Endodermal cell (in vitro differentiated cells): ENCODE data around the gene OAS2. TPM values are rescaled to one million over a fixed set of nuclear protein-coding genes. Genes with fewer than 3 reads are reported as not detected.

Source experiments
- DNase-seq: peaks from one replicate; pipeline ENCODE4 v3.0.0-alpha.2; 2017
- H3K27ac ChIP-seq: 2 replicates; pipeline ENCODE4 v1.5.1; 2013; ENCODE audit warnings: mild to moderate bottlenecking, low read depth, low read length, moderate library complexity
- H3K27me3 ChIP-seq: 2 replicates; pipeline ENCODE4 v1.6.1; 2013; ENCODE audit warnings: mild to moderate bottlenecking, low read length, moderate library complexity; ENCODE audit not compliant: insufficient read depth, control insufficient read depth, poor library complexity, severe bottlenecking
- H3K36me3 ChIP-seq: 2 replicates; pipeline ENCODE4 v1.7.0; 2013; ENCODE audit warnings: mild to moderate bottlenecking, low read length, moderate library complexity; ENCODE audit not compliant: control insufficient read depth, insufficient read depth
- H3K4me1 ChIP-seq: one replicate; pipeline ENCODE4 v1.7.0; 2013; ENCODE audit warnings: low read length; ENCODE audit not compliant: control insufficient read depth, insufficient read depth
- H3K4me3 ChIP-seq: 2 replicates; pipeline ENCODE4 v1.5.1; 2013; ENCODE audit warnings: mild to moderate bottlenecking, low read length, moderate library complexity
- H3K9ac ChIP-seq: 2 replicates; pipeline ENCODE4 v1.6.1; 2013; ENCODE audit warnings: mild to moderate bottlenecking, low read length, moderate library complexity; ENCODE audit not compliant: poor library complexity, severe bottlenecking; ENCODE audit errors: extremely low read depth
- H3K9me3 ChIP-seq: 2 replicates; pipeline ENCODE4 v1.6.1; 2013; ENCODE audit warnings: mild to moderate bottlenecking, low read length, moderate library complexity; ENCODE audit not compliant: control insufficient read depth
- H3K27ac Mint-ChIP-seq: 2 replicates; pipeline ENCODE4 v1.8.0; 2020; ENCODE audit warnings: mixed read lengths
- H3K27me3 Mint-ChIP-seq: 2 replicates; pipeline ENCODE4 v1.8.0; 2021; ENCODE audit warnings: mild to moderate bottlenecking, mixed read lengths; ENCODE audit not compliant: insufficient read depth
- H3K36me3 Mint-ChIP-seq: 2 replicates; pipeline ENCODE4 v1.8.0; 2020; ENCODE audit warnings: low read depth, mixed read lengths
- H3K4me1 Mint-ChIP-seq: 2 replicates; pipeline ENCODE4 v1.8.0; 2020; ENCODE audit warnings: mixed read lengths
- H3K4me3 Mint-ChIP-seq: 2 replicates; pipeline ENCODE4 v1.8.0; 2020; ENCODE audit warnings: mild to moderate bottlenecking, moderate library complexity, mixed read lengths
- H3K9me3 Mint-ChIP-seq: 2 replicates; pipeline ENCODE4 v1.8.0; 2020; ENCODE audit warnings: mild to moderate bottlenecking, mixed read lengths
- CTCF ChIP-seq: fragments of 200-600 bp; sonication (generic); conservative IDR thresholded peaks from 2 replicates; pipeline ENCODE4 v1.5.0; 2021; ENCODE audit warnings: antibody characterized with exemption, mild to moderate bottlenecking
- WGBS, 2 experiments: methylation state at CpG; one replicate each; pipeline versions ENCODE4 v1.1.5 to v1.1.7; 2013; ENCODE audit warnings: missing lambda C conversion rate in 2 of 2, mixed read lengths in 1 of 2; ENCODE audit not compliant: insufficient coverage in 1 of 2, insufficient read length in 1 of 2; 5-methylcytosine and 5-hydroxymethylcytosine counted together
- total RNA-seq, 2 donors: library from RNA; stranded (reverse); fragmentation: NEBNext Ultra II Directional in 1 of 2; extraction: Animal tissue kit (Norgen Biotek cat#: 25700) in 1 of 2; gene quantifications; 2 replicates in 1 of 2; 3 replicates in 1 of 2; pipeline ENCODE4 v1.2.1, GENCODE V29; 2021

Gene OAS2
- total RNA-seq, 2 donors from 2014 or later = not detected

GRCh38 chr12:113002155-113002554 is 23.8 kb downstream of the OAS2 start:
- Mint-ChIP-seq H3K27me3 (peaks cover 30% of the 10 kb centered on the region), H3K27ac (no peak overlapping the region), H3K9me3 (peaks cover 3% of the 10 kb centered on the region), H3K4me1 (no peaks in the 10 kb centered on the region), H3K4me3 (no peak overlapping the region), H3K36me3 (no peaks in the 10 kb centered on the region)
- 89 to 93% methylated on average over 4 of the region's 4 CpGs for WGBS, 2 experiments
- H3K27me3 ChIP-seq = peaks cover 12% of the 10 kb centered on the region
- H3K9ac ChIP-seq = no peak overlapping the region
- no peaks in the 10 kb centered on the region for H3K9me3 ChIP-seq
- no peak for DNase-seq
- H3K4me1 ChIP-seq = no peaks in the 10 kb centered on the region
- H3K4me3 ChIP-seq = no peak overlapping the region
- H3K27ac ChIP-seq = no peak overlapping the region
- peak; percentile 33 for TF ChIP-seq CTCF
- H3K36me3 ChIP-seq = no peaks in the 10 kb centered on the region

- Mint-ChIP-seq H3K27ac (no peak overlapping the region), H3K27me3 (peaks cover 25% of the 10 kb centered on the region)
- 87 to 91% methylated on average over 4 to 5 of the region's 5 CpGs for WGBS, 2 experiments
These were observed 24.4 kb downstream of the OAS2 start for GRCh38 chr12:113002676-113003075.

GRCh38 chr12:113003636-113004035 is 25.3 kb downstream of the OAS2 start:
- no peak overlapping the region for H3K27ac ChIP-seq
- no peaks in the 10 kb centered on the region for H3K36me3 Mint-ChIP-seq
- WGBS, 2 experiments = 89 to 94% methylated on average over 9 of the region's 9 CpGs

More at GRCh38 chr12:113002676-113003075, 24.4 kb downstream of the OAS2 start:
- H3K4me1 ChIP-seq = no peaks in the 10 kb centered on the region
- no peaks in the 10 kb centered on the region for H3K9me3 ChIP-seq
- no peak overlapping the region for H3K4me3 ChIP-seq
- no peak for TF ChIP-seq CTCF
- no peaks in the 10 kb centered on the region for H3K36me3 ChIP-seq
- H3K4me3 Mint-ChIP-seq = no peak overlapping the region
- DNase-seq = no peak
- H3K9ac ChIP-seq = no peak overlapping the region
- H3K27me3 ChIP-seq = peaks cover 14% of the 10 kb centered on the region
- H3K9me3 Mint-ChIP-seq = peaks cover 2% of the 10 kb centered on the region
- H3K27ac ChIP-seq = no peak overlapping the region
- H3K36me3 Mint-ChIP-seq = no peaks in the 10 kb centered on the region
- no peaks in the 10 kb centered on the region for H3K4me1 Mint-ChIP-seq

More at GRCh38 chr12:113003636-113004035, 25.3 kb downstream of the OAS2 start:
- no peak overlapping the region for H3K4me3 Mint-ChIP-seq
- peaks cover 28% of the 10 kb centered on the region for H3K27me3 Mint-ChIP-seq
- Histone ChIP-seq H3K9me3 (no peaks in the 10 kb centered on the region), H3K36me3 (no peaks in the 10 kb centered on the region), H3K9ac (no peak overlapping the region), H3K27me3 (peaks cover 15% of the 10 kb centered on the region), H3K4me1 (no peaks in the 10 kb centered on the region), H3K4me3 (no peak overlapping the region)
- no peaks in the 10 kb centered on the region for H3K4me1 Mint-ChIP-seq
- no peak for TF ChIP-seq CTCF
- no peak for DNase-seq
- H3K27ac Mint-ChIP-seq = no peak overlapping the region
- H3K9me3 Mint-ChIP-seq = no peaks in the 10 kb centered on the region
